Activated CD4-positive, alpha-beta T cell treated with anti-CD3 and anti-CD28 coated beads, Interleukin-2, amount 50 U/mL, for 16 hours (primary cell): Measurements from ENCODE around the gene FLNA.
"Not testable (repeated sequence)": the region's sequence is repeated elsewhere in the genome, so short reads cannot be mapped to it uniquely, and the experiment has no call there.

Experiments
- DNase-seq: peaks from one replicate; pipeline ENCODE4 v3.0.0-alpha.2; 2020

The FLNA gene

DNA sequence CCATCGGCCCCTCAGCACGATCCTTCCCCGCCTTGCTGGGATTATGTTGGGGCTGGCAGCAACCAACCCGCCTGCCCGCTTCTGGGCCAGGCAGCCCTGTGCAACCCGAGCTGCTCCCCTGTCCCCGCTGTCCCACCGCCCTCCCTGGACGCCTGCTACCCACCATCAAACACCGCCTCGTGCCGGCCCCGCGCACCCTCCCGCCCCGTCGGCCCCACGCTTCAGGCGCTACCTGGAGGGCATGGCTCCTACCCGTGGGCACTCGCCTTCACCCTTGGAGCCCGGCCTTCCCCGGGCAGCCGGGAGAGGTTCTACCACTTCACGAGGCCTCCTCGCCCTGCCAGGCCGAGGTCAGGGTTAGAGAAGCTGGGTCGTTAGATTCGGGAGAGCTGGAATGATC, 41.9 kb downstream of the FLNA start:
- DNase-seq: no peak

DNA sequence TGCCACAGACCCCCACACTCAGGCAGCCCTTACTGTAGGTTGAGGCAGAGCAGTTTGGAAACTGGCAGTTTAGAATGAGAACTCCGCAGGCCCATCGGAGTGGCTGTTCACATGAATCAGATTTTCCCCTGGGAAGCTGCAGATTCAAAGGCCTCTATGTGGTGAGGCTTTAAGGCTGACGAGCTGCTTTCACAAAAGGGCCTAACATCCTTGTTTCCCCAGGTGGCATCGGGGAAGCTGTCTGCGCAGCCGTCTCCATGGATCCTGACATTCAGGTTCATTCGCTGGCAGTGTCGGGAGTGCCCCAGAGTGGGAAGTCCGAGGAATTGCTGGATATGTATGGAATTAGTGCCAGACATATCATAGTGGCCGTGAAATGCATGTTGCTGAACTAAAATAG, 45.1 kb downstream of the FLNA start:
- DNase-seq: no peak

DNA sequence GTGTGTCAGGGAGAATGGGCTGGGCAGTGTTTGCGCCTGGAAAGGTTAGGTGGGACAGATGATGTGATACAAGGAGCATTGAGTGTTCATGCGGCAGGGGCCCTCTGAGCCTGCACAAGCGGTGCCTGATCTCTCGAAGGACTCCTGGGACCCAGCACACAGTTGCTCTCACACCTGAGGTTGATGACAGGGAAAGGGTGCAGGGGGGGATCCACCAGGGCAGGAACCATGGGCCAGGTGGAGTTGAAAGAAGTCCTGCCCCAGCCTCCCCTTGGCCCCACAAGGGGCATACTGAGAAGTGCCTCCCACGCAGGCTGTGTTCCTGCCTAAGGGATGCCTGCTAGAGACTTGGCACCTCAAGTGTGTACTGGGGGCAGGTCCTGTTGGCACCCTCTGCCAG, 45.8 kb downstream of the FLNA start:
- DNase-seq: no peak

DNA sequence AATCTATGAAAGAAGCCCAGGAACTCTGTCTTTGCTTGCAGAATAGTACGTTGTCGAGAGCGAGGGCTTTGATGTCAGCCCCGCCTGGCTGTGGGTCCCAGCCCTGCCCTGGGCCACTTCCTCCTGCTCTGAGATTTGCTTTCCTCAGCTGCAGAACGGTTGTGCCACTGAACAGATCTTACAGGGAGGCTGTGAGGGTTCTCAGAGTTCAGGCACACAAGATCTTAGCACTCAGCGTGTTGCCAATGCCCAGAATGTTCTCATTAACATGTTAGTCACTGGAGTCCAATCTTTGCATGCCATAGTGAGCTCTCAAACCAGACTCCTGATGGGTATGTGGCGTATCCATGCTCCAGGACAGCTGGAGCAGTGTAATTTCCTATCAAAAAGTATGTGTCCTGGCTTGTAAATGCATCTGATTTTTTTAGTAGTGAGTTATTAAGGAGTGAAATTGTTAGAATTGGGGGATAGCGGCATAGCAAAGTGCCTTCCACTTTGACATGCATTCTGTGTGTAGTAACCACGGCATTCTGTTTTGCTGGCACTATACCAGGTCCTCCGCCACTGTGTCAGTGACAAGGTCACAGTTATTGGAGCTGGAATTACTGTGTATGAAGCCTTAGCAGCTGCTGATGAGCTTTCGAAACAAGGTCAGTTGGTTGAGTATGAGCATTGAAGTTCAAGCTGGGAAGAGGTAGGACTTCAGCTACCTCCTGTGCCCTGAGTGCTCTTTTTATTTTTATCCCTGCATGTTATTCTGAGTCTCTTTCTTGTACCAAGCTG, 47.2 kb downstream of the FLNA start:
- no peak for DNase-seq

DNA sequence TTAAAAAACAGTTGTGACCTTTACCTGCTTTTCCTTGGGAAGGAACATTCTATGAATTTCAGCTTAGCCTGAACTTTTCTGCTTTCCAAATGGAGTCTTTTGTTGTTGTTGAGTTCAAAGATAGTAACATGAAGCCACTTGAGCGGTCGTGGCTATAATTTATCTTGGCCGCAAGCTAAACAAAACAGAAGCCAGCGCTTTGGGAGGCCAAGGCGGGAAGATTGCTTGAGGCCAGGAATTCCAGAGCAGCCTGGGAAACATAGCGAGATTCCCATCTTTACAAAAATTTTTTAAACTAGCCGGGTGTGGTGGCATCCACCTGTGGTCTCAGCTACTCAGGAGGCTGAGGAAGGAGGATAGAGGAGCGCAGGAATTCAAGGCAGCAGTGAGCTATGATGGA, 48.9 kb downstream of the FLNA start:
- DNase-seq: no peak

DNA sequence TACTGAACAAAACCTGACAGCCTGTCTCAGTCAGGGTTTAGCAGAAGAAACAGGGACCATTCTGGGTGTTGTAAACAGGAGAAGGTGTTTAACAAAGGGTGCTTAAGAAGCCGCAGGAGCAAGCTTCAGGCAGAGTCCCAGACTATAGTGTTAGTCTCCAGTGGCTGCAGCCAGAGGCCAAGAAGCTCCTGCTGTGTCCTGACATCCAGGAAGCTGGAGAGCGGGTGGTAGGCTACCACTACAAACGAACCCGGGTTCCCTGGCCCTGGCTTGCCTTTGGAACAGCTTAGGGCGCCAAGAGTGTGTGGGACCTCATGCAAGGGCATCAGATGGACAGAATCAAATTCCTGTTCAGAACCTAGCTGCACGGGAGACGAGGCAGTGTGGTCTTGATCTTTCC, 50.9 kb downstream of the FLNA start:
- DNase-seq: no peak

DNA sequence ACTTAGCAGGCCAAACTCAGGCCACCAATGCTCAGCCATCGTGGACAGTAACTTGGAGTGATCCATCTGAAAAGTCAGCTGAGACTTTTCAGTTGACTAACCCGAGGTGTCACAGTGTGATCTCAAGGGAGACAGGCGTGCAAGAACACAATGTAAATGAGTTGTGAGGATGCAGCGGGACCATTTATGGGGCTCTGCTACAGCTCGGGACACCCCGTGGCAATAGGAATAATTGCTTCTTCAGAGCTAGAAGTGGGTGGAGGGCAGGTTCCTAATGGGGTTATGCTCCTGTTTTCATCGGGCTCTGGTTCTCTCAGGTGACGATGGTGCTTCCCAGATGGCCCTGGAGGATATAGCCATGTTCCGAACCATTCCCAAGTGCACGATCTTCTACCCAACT, 51.5 kb downstream of the FLNA start:
- no peak for DNase-seq

DNA sequence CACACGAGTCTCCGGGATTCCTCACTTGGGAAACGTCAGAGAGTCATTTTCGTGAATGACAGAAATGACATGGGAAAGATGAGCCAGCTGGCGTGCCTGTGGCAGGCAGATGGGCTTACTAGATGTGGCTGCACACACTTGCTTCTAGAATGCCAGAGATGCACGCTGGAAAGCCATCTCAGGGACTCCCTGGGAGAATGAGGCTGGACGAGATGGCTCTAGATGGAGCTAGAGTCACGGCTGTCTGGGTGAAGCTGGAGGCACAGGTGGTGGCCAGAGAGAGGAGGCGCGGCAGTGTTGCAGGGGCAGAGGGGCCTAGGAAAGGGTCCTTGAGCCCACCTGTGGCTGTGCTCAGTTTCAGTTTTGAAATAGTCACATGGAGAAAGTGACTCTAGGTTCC, 52.8 kb downstream of the FLNA start:
- no peak for DNase-seq

DNA sequence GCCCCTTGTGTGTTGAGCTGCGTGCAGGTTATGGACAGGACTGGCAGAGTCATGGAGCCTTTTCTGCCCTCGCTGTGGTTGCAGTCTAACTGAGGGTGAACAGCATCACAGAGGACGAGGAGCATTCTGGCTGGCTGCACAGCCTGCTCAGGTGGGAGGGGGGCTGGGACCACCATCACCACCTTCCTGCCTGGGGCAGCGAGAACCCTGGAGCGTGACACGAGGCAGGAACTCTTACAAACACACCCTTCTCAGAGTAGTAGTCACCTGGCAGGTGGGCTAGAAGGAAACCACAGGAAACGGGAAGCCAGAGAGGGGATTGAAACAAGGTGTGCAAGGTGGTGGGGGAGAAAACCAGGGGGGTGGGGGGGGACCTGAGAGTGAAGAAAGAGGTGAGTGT, 53.3 kb downstream of the FLNA start:
- DNase-seq: no peak

DNA sequence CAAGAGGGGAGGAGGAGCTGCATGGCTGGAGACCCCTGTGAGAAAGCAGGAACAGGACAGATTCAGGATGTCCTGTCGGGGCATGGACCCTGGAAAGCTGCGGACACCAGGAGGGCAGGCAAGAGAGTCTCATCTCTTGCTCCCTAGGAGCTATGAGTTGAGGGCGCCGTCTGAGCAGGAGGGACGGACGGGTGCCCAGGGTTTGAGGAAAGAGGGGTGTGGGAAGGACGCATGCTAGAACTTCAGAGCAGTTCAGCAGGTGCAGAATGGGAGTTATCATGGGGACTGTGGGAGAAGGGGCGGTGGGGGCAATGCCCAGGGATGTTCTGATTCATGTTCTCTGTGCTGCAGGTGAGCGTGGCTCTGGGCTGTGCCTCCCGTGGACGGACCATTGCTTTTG, 54.0 kb downstream of the FLNA start:
- no peak for DNase-seq

DNA sequence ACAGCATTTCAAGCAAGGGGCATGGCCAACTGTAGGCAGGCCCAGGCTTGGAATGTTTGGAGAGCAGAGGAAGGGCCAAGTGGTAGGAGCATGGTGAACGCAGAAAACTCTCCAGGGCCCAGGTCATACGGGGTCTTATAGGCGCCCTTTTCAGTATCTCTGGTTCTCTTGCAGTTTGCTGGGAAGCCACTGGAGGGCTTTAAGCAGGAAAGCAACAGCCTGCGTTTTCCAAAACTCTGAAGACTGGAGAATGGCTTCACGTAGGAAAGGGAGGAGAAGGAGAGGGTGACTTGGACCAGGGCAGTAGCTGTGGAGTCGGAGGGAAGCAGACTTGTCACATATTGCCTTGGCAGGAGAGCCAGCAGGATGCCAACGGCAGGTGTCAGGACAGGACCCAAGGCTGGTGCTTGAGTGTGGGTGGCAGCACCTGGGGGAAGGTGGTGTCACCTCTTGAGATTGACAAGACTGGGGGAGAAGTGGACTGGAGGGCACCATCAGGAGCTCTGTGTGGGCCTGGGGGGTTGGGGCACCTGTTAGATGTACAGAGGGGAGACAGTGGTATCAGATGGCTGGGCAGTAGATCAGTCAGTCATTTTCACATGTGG, 56.9 kb downstream of the FLNA start:
- DNase-seq: no peak

DNA sequence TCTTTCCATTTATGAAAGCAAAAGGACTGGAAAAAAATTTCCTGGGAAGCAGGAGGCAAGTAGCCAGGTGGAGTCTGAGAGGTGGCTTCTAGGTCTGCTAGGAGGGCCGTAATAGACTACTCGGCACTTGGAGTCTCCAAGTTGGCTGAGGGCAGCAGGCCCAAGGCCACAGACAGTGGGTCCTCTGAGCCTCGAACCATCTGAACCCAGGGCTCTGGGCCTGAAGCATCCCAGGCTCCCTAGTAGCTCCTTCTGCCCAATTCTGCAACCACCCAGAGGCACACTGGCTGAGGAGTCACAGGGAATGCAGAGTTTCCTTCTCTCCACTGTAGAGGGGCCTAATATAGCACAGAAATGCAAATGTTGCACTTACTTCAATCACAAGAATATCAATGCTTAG, 59.0 kb downstream of the FLNA start:
- no peak for DNase-seq

DNA sequence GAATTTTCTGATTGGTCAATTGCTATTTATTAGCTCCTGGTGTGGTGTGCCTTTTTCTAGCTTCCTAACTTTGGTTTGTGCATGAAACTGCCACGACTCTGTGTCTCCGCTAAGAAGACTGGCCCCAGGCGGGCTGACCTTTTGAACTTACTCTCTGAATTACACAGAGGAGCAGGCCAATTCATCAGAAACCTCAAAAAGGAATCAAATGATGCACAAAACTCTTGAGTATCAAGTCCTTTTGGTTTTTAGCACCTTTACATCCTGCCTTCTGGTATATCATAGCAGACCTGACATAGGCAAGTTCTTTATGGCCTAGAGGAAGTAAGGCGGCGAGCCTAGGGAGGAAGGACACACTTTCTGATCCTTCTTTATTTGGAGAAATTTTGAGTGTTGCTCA, 61.3 kb downstream of the FLNA start:
- DNase-seq: peak; percentile 60

DNA sequence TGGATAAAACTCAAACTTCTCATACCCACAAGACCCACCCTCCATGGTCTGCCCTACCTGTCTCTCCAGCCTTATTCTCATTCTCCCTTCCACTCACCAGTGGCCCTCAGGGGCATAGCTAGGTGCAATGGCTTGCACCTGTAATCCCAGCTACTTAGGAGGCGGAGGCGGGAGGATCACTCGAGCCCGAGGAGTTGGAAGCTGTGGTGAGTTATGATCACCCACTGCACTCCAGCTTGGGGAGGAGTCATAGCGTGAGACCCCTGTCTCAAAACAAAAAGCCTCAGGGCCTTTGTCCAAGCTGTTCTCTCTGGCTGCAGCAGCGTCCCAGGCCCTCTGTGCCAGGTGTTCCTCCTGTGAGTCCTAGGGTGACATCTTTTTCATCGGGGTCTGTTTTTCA, 62.3 kb downstream of the FLNA start:
- no peak for DNase-seq

DNA sequence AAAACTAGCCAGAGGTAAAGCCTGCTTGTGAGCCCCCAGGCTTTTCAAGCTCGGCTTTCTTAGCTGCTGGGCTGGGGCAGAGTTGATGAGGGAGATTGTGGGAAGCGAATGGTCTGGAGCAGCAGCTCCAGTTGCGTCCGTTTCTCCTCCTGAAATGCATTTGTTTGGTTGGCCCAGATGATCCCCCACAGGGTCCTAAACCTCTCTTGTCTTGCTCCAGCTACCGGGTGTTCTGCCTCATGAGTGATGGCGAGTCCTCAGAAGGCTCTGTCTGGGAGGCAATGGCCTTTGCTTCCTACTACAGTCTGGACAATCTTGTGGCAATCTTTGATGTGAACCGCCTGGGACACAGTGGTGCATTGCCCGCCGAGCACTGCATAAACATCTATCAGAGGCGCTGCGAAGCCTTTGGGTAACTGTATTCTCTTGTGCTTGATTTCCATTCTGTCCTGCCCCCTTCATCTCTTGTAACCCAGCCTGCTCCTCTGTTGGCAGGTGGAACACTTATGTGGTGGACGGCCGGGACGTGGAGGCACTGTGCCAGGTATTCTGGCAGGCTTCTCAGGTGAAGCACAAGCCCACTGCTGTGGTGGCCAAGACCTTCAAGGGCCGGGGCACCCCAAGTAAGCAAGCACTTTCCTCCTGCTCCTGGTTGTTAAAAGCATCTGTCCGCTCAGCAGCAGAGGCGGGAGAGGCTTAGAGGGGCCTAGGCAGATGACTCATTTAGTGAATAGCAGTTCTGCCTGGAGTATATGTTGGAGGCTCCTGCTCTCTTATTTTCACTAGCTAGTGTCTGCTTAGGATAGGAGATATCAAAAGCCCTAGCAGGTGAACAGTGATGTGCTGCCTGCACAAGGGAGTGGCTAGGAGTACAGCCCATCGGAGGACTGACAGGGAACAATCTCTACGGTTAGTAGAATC, 63.6 kb downstream of the FLNA start:
- no peak for DNase-seq

DNA sequence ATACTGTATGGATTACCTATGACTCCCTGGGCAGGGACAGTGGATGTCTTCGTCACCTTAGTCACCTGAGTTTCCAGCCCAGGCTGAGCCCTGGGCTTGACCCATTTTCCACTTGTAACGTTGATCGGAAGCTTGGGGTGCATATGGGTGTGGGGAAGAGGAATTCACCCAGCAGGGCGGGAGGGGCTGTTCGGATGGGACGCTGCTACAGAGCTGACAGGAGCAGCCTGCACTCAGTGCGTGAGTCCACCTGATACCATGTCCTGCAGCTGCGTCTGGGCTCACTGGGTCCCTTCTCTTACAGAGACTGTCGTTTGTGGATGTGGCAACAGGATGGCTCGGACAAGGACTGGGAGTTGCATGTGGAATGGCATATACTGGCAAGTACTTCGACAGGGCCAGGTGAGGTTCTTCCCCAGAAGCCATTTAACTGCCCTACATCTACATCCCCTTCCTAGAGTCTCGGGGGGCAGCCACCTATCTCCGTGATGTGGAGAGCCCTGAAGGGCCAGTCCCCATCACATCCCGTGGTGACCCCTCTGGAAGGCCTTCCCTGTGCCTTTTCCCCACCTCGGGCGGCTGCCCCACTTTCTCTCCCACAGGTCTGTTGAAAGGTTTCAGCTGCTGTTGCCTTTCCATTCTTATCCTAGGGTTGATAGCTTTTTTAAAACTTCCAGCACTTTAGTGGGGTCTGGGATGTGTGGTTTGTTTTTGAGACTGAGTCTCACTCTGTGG, 65.2 kb downstream of the FLNA start:
- no peak for DNase-seq

DNA sequence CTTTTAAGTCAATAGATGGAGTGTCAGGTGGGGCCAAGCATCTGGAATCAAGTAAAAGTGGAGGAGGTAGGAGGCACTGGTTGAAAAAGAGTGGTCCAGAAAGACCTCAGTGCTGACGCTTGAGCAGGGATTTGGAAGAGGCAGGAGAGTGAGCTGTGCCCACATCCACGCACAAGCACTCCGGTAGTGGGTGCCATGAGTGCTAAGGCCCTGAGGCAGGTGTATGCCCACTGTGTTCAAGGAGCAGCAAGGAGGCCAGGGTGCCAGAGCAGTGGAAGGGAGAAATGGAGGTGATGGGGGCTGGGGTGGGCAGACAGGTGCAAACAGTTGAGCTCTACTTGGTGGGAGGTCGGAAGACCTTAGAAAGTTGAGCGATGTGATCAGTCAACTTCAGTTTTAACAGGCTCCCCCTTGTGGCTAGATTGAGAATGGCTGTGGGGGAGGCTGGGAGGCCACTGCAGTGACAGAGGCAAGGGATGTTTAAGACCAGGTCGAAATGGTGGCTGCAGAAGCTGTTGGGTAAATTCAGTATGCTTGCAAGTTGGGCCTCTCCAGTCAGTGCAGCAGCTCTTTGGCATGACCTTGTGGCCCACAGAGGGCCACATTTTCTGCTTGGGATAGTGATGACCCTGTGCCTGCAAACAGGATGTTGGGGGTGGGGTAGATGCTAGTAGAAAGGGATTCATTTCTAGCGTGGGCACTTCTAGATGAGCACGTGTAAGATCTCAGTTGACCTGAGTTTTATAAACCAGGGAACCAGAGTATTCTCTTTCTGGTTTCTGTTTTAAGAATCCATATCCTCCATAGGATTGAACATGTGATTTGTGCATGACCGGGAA, 66.1 kb downstream of the FLNA start:
- peak; percentile 84 for DNase-seq

DNA sequence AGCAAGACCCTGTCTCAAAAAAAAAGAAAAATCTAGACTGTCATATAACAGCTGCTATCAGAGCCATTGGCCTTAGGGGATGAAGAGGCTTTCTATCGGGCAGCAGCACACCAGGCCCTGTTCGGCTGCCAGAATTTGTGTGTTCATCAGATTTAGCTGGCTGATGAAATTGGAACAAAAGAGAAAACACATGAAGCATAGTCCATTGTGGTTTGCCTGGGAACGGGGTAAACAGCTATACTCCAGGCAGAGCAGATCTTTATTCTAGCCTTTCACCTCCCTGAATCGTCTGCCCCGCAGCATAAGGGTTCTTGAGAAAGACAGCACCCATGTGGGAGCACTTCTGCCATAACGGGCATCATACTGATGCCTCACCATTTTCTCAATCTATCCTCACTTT, 67.2 kb downstream of the FLNA start:
- DNase-seq: no peak

DNA sequence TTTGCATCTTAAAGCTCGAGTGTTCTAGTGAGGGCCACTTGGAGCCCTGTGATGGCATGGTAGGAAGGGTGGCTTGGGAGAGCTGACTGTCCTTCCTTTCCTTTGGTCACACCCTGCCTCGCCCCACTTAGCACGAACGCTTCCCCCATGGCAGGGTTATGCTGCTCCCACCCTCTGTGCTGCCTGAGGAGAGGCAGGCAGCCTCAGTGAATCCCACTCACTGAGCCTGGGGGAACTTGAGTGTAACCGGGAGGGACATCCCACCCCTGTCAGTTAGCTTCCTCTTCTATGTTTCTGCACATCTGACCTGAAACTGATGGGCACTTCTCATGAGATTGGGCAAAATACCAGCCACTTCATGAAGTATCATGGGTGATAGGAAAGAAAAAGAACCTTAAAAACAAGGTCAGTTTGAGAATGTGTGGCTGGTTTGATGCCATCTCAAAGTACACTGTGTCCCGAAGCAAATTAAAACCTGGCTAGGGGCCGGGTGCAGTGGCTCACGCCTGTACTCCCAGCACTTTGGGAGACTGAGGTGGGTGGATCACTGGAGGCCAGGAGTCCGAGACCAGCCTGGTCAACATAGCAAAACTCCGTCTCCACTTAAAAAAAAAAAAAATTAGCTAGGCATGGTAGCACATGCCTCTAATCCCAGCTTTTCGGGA, 68.8 kb downstream of the FLNA start:
- no peak for DNase-seq

DNA sequence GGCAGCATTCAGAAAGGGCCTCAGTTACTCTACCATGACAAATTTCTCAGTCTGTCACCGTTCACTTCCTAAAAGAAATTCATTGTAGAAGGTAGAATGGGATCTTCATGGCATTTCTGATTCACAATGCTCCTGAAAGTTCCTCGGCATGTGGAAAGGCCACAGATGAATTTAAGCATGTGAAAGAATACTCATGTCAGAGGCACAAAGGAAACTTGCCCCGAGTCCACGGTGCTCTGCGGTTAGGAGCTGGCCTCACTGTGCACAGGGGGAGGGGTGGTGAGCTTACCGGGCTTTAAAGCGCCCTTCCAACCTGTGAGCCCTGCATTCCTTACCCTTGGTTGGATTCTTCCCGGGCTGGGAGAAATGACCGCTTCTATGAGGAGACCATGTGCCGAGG, 69.6 kb downstream of the FLNA start:
- no peak for DNase-seq

DNA sequence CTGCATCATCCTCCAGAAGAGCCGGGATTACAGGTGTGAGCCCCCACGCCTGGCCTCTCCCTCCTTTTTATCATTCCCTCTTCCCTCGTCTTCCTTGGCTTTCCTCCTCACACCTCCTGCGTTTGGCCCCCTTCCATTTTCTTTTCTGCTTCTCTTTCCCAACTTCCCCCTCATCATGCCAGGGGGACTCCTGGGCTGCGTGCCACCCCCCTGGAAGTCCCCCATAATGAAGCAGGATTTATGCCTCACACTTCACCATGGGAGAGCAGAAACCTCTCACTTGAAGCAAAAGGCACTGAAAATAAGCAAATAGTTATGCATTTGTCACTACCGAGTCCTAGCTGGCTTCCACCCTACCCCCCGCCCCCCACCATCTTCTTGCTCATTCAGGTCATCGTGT, 71.0 kb downstream of the FLNA start:
- DNase-seq: no peak

DNA sequence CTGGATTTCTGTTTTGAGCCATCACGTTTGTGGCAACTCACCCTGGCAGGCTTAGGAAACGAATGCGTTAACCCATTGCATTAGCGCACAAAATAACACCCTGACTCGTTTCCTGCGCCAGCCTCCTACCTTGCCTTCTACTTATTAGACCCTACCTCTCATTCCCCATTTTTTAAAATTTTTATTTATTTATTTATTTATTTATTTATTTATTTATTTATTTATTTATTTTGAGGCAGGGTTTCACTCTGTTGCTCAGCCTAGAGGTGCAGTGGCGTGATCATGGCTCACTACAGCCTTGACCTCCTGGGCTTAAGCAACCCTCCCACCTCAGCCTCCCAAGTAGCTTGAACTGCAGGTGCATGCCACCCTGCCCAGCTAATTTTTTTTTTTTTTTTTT, 71.4 kb downstream of the FLNA start:
- not testable (repeated sequence) for DNase-seq
